Bronchial epithelial cell (primary cell): ENCODE measurements around the gene FHL2. TPM values are rescaled to one million over a fixed set of nuclear protein-coding genes. Genes with fewer than 3 reads are reported as not detected.
A peak's percentile ranks its signal among the peaks of the same experiment; 100 is the strongest.

ENCODE experiments used
- DNase-seq: peaks from one replicate; pipeline ENCODE4 v3.0.0-alpha.2; 2010; ENCODE audit warnings: low read depth
- FAIRE-seq: peaks from 2 replicates; lab custom pipeline; 2011; peaks lifted over from hg19 to GRCh38; lab: Jason Lieb, UNC
- H3K27me3 ChIP-seq: 2 replicates; pipeline ENCODE4 v1.5.1; 2011; ENCODE audit warnings: low read length; ENCODE audit not compliant: control insufficient read depth, insufficient read depth
- H3K36me3 ChIP-seq: 2 replicates; pipeline ENCODE4 v1.5.1; 2011; ENCODE audit warnings: low read length; ENCODE audit not compliant: control insufficient read depth, insufficient read depth
- H3K4me3 ChIP-seq: 2 replicates; pipeline ENCODE4 v1.5.1; 2011; ENCODE audit warnings: mild to moderate bottlenecking, low read depth, low read length, control low read depth
- total RNA-seq: library from RNA; depleted of rRNA; stranded (reverse); fragments of >200 nt; gene quantifications from 2 replicates; pipeline ENCODE4 v1.2.1, GENCODE V29; 2014
- TF ChIP-seq, protein P1 (sequence below): IDR thresholded peaks from 2 replicates; pipeline ENCODE4 v1.5.1; 2011; ENCODE audit warnings: mild to moderate bottlenecking, moderate library complexity, low read length, control low read depth, inconsistent platforms; ENCODE audit not compliant: insufficient read depth, severe bottlenecking

The FHL2 gene, protein sequence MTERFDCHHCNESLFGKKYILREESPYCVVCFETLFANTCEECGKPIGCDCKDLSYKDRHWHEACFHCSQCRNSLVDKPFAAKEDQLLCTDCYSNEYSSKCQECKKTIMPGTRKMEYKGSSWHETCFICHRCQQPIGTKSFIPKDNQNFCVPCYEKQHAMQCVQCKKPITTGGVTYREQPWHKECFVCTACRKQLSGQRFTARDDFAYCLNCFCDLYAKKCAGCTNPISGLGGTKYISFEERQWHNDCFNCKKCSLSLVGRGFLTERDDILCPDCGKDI
- 67.2 and 76.9 TPM in 2 replicates for total RNA-seq

DNA sequence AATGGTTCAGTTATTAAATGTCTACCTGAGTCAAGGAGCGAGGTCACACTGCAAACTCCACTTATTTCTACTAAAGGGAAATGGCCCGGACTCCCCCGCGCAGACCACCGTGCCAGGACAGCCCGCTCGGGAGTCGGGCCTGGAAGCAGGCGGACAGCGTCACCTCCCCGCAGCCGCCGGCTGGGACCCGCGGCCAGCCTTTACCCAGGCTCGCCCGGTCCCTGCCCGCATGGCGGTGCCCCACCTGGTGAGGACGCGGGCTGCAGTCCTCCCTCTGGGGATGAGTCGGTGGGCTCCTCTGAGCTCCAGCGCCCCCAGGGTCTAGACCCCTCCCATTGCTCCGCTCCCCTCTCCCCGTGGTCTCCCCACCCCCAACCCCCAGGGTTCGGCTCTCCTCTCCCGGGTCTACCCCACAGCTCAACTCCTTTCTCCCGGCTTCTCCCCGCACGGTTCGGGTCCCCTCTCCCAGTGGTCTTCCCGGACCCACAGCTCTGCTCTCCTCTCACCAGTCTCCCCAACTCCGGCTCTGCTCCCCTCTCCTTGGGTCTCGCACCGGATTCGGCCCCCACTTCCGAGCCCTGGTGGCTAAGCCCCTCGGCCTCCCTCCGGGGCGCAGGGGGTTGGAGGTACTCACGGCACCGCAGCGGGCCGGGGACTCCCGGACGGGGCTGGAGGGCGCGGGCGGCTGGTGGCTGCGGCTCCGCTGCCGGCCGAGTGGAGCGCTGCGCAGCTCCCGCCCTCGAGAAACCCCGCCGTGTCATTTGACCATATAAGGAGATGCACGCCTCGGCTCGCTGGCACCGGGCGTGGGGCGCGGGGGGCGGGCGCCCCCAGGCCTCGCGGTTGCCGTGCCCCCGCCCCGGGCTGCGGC is at the start of gene FHL2:
Gene FHL2, minus strand, starts transcription at position 716 of the 871 bp plus-strand sequence. CDS start 12,535 bp downstream, outside the sequence.
- Histone ChIP-seq H3K36me3 (peaks cover 9% of the 10 kb centered on the region), H3K27me3 (no peaks in the 10 kb centered on the region), H3K4me3 (peak within 1 kb of the TSS; percentile 86)
- DNase-seq (peak; percentile 61), FAIRE-seq (no peak)
- TF ChIP-seq, protein P1, sequence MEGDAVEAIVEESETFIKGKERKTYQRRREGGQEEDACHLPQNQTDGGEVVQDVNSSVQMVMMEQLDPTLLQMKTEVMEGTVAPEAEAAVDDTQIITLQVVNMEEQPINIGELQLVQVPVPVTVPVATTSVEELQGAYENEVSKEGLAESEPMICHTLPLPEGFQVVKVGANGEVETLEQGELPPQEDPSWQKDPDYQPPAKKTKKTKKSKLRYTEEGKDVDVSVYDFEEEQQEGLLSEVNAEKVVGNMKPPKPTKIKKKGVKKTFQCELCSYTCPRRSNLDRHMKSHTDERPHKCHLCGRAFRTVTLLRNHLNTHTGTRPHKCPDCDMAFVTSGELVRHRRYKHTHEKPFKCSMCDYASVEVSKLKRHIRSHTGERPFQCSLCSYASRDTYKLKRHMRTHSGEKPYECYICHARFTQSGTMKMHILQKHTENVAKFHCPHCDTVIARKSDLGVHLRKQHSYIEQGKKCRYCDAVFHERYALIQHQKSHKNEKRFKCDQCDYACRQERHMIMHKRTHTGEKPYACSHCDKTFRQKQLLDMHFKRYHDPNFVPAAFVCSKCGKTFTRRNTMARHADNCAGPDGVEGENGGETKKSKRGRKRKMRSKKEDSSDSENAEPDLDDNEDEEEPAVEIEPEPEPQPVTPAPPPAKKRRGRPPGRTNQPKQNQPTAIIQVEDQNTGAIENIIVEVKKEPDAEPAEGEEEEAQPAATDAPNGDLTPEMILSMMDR: peak; percentile 57

DNA sequence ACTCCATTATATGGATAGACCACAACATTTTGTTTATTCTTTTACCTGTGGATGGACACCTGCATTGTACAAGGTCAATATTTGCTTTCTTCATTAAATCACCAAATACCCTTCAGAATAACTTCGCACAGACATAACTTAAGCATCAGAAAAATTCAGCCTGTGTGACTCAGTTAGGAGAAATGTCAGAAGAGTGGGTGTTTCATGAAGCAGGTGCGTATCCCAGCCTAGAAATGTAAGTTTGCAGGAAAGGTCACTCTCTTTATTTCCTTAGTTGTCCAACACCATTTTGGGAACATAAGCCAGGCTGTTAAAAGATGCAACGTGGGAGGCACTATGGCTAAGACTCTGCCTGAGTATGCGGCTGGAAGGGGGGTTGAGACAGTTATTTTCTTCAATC is 48.6 kb upstream of the FHL2 start:
- TF ChIP-seq, protein P1: no peak
- H3K27me3 ChIP-seq: no peaks in the 10 kb centered on the region
- DNase-seq (peak; percentile 94), FAIRE-seq (no peak)
- H3K36me3 ChIP-seq: no peaks in the 10 kb centered on the region
- no peak overlapping the region for H3K4me3 ChIP-seq

DNA sequence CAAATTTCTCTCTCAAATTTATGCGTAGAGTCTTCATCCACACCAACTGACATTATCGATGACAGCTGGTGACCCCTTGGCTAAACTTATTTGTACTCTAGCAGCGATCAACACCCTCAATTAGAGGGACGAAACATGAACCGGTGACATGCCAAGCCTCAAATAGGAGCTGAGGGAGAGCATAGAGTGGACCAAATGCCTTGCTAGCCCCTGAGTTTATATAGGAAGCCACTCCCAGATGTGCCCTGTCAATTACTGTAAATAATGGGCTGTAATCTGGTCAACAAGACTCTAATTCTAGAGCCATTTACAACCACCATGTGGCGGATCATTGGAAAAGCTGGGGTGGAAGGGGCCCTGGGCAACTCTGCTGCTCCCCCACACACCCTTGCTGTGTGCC is 47.6 kb upstream of the FHL2 start:
- DNase-seq (no peak), FAIRE-seq (no peak)
- Histone ChIP-seq H3K4me3 (no peak overlapping the region), H3K36me3 (no peaks in the 10 kb centered on the region), H3K27me3 (no peaks in the 10 kb centered on the region)
- TF ChIP-seq, protein P1: no peak

DNA sequence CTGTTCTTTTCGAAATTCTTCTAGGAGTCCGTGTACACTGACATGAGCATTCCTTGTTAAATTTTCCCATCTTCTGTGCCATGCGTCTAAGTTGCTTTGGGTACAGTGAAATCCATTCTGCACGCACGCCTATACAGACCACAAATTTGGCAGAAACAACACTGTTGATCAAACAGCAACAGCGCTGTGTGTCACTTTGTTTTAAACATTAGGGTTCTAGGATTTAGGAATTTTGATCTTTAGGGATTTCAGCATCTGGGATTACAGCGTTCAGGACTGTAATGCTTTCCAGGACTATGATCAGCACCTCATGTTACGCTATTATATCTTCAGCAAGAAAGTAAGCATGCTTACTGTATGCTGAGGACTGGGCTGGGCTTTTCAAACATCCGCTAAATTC is 47.1 kb upstream of the FHL2 start:
- DNase-seq: no peak
- Histone ChIP-seq H3K27me3 (no peaks in the 10 kb centered on the region), H3K4me3 (no peak overlapping the region), H3K36me3 (no peaks in the 10 kb centered on the region)
- TF ChIP-seq, protein P1: no peak
- no peak for FAIRE-seq

DNA sequence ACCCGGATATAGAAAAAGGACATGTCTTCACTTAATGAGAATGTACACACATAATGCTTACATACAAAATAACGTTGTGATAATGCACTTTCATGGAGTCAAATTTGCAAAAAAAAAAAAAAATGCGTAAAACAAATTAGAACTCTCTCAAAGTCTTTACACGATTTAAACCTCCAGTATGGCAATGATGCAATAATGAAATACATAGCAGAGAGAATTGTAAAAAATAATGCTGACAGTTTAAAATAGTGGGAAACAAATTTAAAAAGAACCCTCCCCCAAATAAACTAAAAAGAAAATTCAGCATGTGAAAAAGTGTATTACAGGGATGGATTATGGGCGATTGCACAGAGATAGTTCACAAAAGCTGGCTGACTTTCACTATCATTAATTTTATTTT is 46.6 kb upstream of the FHL2 start:
- Histone ChIP-seq H3K4me3 (no peak overlapping the region), H3K36me3 (no peaks in the 10 kb centered on the region), H3K27me3 (no peaks in the 10 kb centered on the region)
- FAIRE-seq (no peak), DNase-seq (no peak)
- TF ChIP-seq, protein P1: no peak
